A673 (cell line): ENCODE results near the gene SLC26A8.

Experiments
- EZH2 ChIP-seq: fragments of 200-600 bp; sonication (generic); IDR thresholded peaks from 2 replicates; pipeline ENCODE4 v1.6.1; 2017; ENCODE audit warnings: borderline replicate concordance, low read depth, mild to moderate bottlenecking, mixed read lengths, antibody characterized with exemption, low read length; ENCODE audit not compliant: poor library complexity, severe bottlenecking
- TF ChIP-seq, protein P1 (sequence below): fragments of 300-800, 200-600 bp; sonication (generic); conservative IDR thresholded peaks from 2 replicates; pipeline ENCODE4 v1.5.1; 2017; ENCODE audit warnings: low read depth, mild to moderate bottlenecking, antibody characterized with exemption, low read length, moderate library complexity, mixed read lengths

DNA sequence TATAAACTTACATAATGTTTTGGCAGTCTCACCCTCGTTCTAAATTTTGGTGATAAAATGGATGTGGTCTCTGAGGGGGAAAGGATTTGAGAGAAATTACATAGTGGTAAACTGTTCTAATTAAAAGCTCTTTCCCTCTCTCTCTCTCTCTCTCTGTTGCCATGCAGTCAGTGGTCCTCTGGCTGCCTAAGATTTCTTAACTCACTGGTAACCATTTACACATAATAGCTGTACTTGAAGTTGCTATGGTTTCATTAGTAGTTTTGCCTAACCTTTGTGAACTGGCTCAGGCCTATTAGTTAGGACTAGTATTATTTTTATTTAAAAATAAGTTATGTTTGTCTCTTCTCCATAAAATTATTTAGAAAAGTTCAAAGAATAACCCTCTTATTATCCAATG is 45.1 kb upstream of the SLC26A8 start:
- TF ChIP-seq, protein P1, sequence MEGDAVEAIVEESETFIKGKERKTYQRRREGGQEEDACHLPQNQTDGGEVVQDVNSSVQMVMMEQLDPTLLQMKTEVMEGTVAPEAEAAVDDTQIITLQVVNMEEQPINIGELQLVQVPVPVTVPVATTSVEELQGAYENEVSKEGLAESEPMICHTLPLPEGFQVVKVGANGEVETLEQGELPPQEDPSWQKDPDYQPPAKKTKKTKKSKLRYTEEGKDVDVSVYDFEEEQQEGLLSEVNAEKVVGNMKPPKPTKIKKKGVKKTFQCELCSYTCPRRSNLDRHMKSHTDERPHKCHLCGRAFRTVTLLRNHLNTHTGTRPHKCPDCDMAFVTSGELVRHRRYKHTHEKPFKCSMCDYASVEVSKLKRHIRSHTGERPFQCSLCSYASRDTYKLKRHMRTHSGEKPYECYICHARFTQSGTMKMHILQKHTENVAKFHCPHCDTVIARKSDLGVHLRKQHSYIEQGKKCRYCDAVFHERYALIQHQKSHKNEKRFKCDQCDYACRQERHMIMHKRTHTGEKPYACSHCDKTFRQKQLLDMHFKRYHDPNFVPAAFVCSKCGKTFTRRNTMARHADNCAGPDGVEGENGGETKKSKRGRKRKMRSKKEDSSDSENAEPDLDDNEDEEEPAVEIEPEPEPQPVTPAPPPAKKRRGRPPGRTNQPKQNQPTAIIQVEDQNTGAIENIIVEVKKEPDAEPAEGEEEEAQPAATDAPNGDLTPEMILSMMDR: no peak
- no peak for TF ChIP-seq EZH2
